ENCODE data around the gene COL4A3.
"Not testable (repeated sequence)": the region's sequence is repeated elsewhere in the genome, so short reads cannot be mapped to it uniquely, and the experiment has no call there.

COL4A3 gene

GRCh38 chr2:227207573-227207972 is 43.1 kb downstream of the COL4A3 start:
- DNase-seq = no peak
- Mint-ChIP-seq H3K9me3 (no peaks in the 10 kb centered on the region), H3K27ac (no peak overlapping the region), H3K4me3 (no peak overlapping the region), H3K4me1 (no peaks in the 10 kb centered on the region), H3K36me3 (no peaks in the 10 kb centered on the region), H3K27me3 (peaks cover 9% of the 10 kb centered on the region)
- CTCF ChIA-PET = no interaction called here

GRCh38 chr2:227214622-227215041 is 50.2 kb downstream of the COL4A3 start:
- DNase-seq = no peak
- no peak overlapping the region for H3K27ac Mint-ChIP-seq
- H3K9me3 Mint-ChIP-seq = no peaks in the 10 kb centered on the region
- H3K36me3 Mint-ChIP-seq = no peaks in the 10 kb centered on the region
- H3K4me1 Mint-ChIP-seq = no peaks in the 10 kb centered on the region
- no peak overlapping the region for H3K4me3 Mint-ChIP-seq
- no peaks in the 10 kb centered on the region for H3K27me3 Mint-ChIP-seq
- CTCF ChIA-PET = no interaction called here

GRCh38 chr2:227219312-227220105 is 55.1 kb downstream of the COL4A3 start:
- H3K4me1 Mint-ChIP-seq = no peaks in the 10 kb centered on the region
- H3K27ac Mint-ChIP-seq = no peak overlapping the region
- CTCF ChIA-PET = interaction anchor here (0.5 to 1.2 kb wide), 2 partner anchors 19 to 73 kb away, joined by 3 to 6 read pairs; no protein-coding TSS in a partner anchor
- no peaks in the 10 kb centered on the region for H3K36me3 Mint-ChIP-seq
- DNase-seq = no peak
- no peak overlapping the region for H3K4me3 Mint-ChIP-seq
- H3K27me3 Mint-ChIP-seq = no peaks in the 10 kb centered on the region
- no peaks in the 10 kb centered on the region for H3K9me3 Mint-ChIP-seq

- Mint-ChIP-seq H3K36me3 (no peaks in the 10 kb centered on the region), H3K9me3 (no peaks in the 10 kb centered on the region), H3K4me3 (no peak overlapping the region), H3K27ac (no peak overlapping the region), H3K27me3 (no peaks in the 10 kb centered on the region), H3K4me1 (no peaks in the 10 kb centered on the region)
- no peak for DNase-seq
- CTCF ChIA-PET = no interaction called here
Observed at GRCh38 chr2:227221120-227221519, 56.7 kb downstream of the COL4A3 start.

GRCh38 chr2:227222292-227222691 is 57.9 kb downstream of the COL4A3 start:
- no peaks in the 10 kb centered on the region for H3K9me3 Mint-ChIP-seq

GRCh38 chr2:227225641-227226040 is 61.2 kb downstream of the COL4A3 start:
- H3K4me1 Mint-ChIP-seq, H3K4me3 Mint-ChIP-seq, H3K9me3 Mint-ChIP-seq, H3K36me3 Mint-ChIP-seq, CTCF ChIA-PET, H3K27me3 Mint-ChIP-seq, H3K27ac Mint-ChIP-seq, DNase-seq: not testable (repeated sequence)

More at GRCh38 chr2:227222292-227222691, 57.9 kb downstream of the COL4A3 start:
- Mint-ChIP-seq H3K4me1 (no peaks in the 10 kb centered on the region), H3K4me3 (no peak overlapping the region), H3K27me3 (no peaks in the 10 kb centered on the region), H3K27ac (no peak overlapping the region), H3K36me3 (no peaks in the 10 kb centered on the region)
- CTCF ChIA-PET = interaction anchor here (1.0 kb wide), 1 partner anchor 16 kb away, joined by 3 read pairs; no protein-coding TSS in a partner anchor
- DNase-seq = no peak

GRCh38 chr2:227228061-227228667 is 63.7 kb downstream of the COL4A3 start:
- Mint-ChIP-seq H3K36me3 (no peaks in the 10 kb centered on the region), H3K9me3 (no peaks in the 10 kb centered on the region), H3K27ac (no peak overlapping the region), H3K27me3 (peaks cover 5% of the 10 kb centered on the region), H3K4me3 (no peak overlapping the region), H3K4me1 (no peaks in the 10 kb centered on the region)
- CTCF ChIA-PET = interaction anchor here (1.7 kb wide), 1 partner anchor 10 kb away, joined by 4 read pairs; no protein-coding TSS in a partner anchor
- no peak for DNase-seq

- CTCF ChIA-PET = no interaction called here
- no peak overlapping the region for H3K27ac Mint-ChIP-seq
- no peaks in the 10 kb centered on the region for H3K4me1 Mint-ChIP-seq
- H3K9me3 Mint-ChIP-seq = no peaks in the 10 kb centered on the region
- H3K27me3 Mint-ChIP-seq = peaks cover 14% of the 10 kb centered on the region
- DNase-seq = no peak
- no peak overlapping the region for H3K4me3 Mint-ChIP-seq
- no peaks in the 10 kb centered on the region for H3K36me3 Mint-ChIP-seq
Observed at GRCh38 chr2:227230151-227230550, 65.7 kb downstream of the COL4A3 start.

GRCh38 chr2:227234429-227234828 is 70.0 kb downstream of the COL4A3 start:
- Mint-ChIP-seq H3K36me3 (no peaks in the 10 kb centered on the region), H3K4me3 (no peak overlapping the region), H3K27ac (no peak overlapping the region), H3K4me1 (no peaks in the 10 kb centered on the region), H3K27me3 (peaks cover 10% of the 10 kb centered on the region), H3K9me3 (no peaks in the 10 kb centered on the region)
- no peak for DNase-seq
- CTCF ChIA-PET = no interaction called here

GRCh38 chr2:227237786-227238185 is 73.4 kb downstream of the COL4A3 start:
- Mint-ChIP-seq H3K9me3 (no peaks in the 10 kb centered on the region), H3K4me1 (no peaks in the 10 kb centered on the region), H3K36me3 (no peaks in the 10 kb centered on the region), H3K4me3 (no peak overlapping the region), H3K27ac (no peak overlapping the region), H3K27me3 (peaks cover 15% of the 10 kb centered on the region)
- DNase-seq = no peak
- CTCF ChIA-PET = interaction anchor here (0.9 to 5.1 kb wide), 15 partner anchors 9 to 659 kb away, joined by 3 to 58 read pairs (median 4); no protein-coding TSS in a partner anchor

GRCh38 chr2:227238238-227239237 is 74.1 kb downstream of the COL4A3 start:
- Mint-ChIP-seq H3K9me3 (no peaks in the 10 kb centered on the region), H3K27me3 (peaks cover 15% of the 10 kb centered on the region), H3K27ac (no peak overlapping the region), H3K4me1 (no peaks in the 10 kb centered on the region), H3K4me3 (no peak overlapping the region), H3K36me3 (no peaks in the 10 kb centered on the region)
- peak; percentile 71 for DNase-seq
- CTCF ChIA-PET = interaction anchor here (0.7 to 5.1 kb wide), 20 partner anchors 8 to 659 kb away, joined by 3 to 58 read pairs (median 4); no protein-coding TSS in a partner anchor

GRCh38 chr2:227241005-227241404 is 76.6 kb downstream of the COL4A3 start:
- Mint-ChIP-seq H3K4me3 (no peak overlapping the region), H3K27me3 (peaks cover 5% of the 10 kb centered on the region), H3K9me3 (no peaks in the 10 kb centered on the region), H3K36me3 (no peaks in the 10 kb centered on the region), H3K27ac (no peak overlapping the region), H3K4me1 (no peaks in the 10 kb centered on the region)
- DNase-seq = no peak
- CTCF ChIA-PET = no interaction called here

- Mint-ChIP-seq H3K27ac (no peak overlapping the region), H3K36me3 (no peaks in the 10 kb centered on the region), H3K4me1 (no peaks in the 10 kb centered on the region), H3K9me3 (no peaks in the 10 kb centered on the region), H3K4me3 (no peak overlapping the region), H3K27me3 (no peaks in the 10 kb centered on the region)
- CTCF ChIA-PET = no interaction called here
- no peak for DNase-seq
Observed at GRCh38 chr2:227248876-227249275, 84.5 kb downstream of the COL4A3 start.

GRCh38 chr2:227252831-227253230 is 88.4 kb downstream of the COL4A3 start:
- no peak overlapping the region for H3K27ac Mint-ChIP-seq
- DNase-seq = no peak
- H3K36me3 Mint-ChIP-seq = no peaks in the 10 kb centered on the region
- peaks cover 5% of the 10 kb centered on the region for H3K27me3 Mint-ChIP-seq
- CTCF ChIA-PET = interaction anchor here (2.6 kb wide), 1 partner anchor 14 kb away, joined by 13 read pairs; no protein-coding TSS in a partner anchor
- no peaks in the 10 kb centered on the region for H3K9me3 Mint-ChIP-seq
- no peak overlapping the region for H3K4me3 Mint-ChIP-seq
- no peaks in the 10 kb centered on the region for H3K4me1 Mint-ChIP-seq

Data from activated naive CD4-positive, alpha-beta T cell treated with anti-CD3 and anti-CD28 coated beads, Interleukin-2, amount 10 ng/mL, durations not matched to agents 7 days and 5 days (primary cell).